SK-N-MC (cell line): ENCODE data around the gene ZMYND10.

ENCODE experiments used
- EZH2 ChIP-seq: fragments of 200-600 bp; sonication (generic); IDR thresholded peaks from one replicate; pipeline ENCODE4 v1.6.1; 2017; ENCODE audit warnings: antibody characterized with exemption
- FOXP2 ChIP-seq: optimal IDR thresholded peaks from 2 replicates; pipeline ENCODE3; 2011; ENCODE audit warnings: mild to moderate bottlenecking, moderate library complexity; ENCODE audit not compliant: insufficient read depth; ENCODE audit errors: extremely low read length, control extremely low read depth
- POLR2AphosphoS5 ChIP-seq: IDR thresholded peaks from 2 replicates; pipeline ENCODE4 v1.6.1; 2012; ENCODE audit warnings: mild to moderate bottlenecking, low read depth, low read length, borderline replicate concordance

- no peak for TF ChIP-seq EZH2
- no peak for TF ChIP-seq POLR2AphosphoS5
- no peak for TF ChIP-seq FOXP2
Observed at GRCh38 chr3:50370594-50370993, 25.1 kb upstream of the ZMYND10 start.
